HG03575 (cell line): ENCODE results near the gene GRID1.

Experiments used
- ATAC-seq: cut with Tn5 transposase; IDR thresholded peaks from one replicate; pipeline ENCODE4 v1.9.1; 2021; ENCODE audit not compliant: unreplicated experiment, insufficient number of reproducible peaks, low FRiP score; ENCODE audit errors: extremely low read depth

The GRID1 gene

DNA sequence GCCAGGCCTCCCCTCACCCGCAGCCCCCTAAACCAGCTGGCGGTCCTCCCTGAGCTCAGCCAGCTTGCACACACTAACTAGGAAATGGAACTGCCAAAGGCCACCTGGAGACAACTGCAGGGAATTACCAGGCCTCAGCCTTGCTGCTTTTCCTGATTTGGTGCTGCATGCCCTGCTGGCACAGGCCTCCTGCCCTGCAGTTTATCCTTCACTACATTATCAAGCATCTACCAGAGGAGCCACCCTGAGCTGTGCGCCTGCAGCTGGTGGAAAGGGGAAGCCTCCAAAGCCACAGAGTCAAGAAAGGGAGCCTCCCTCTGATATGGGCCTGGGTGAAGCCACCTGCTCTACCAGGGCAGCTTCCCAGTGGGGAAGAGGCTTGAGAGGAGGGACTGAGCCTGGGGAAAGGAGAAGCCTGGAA lies 139.8 kb downstream of the GRID1 start:
- no peak for ATAC-seq

DNA sequence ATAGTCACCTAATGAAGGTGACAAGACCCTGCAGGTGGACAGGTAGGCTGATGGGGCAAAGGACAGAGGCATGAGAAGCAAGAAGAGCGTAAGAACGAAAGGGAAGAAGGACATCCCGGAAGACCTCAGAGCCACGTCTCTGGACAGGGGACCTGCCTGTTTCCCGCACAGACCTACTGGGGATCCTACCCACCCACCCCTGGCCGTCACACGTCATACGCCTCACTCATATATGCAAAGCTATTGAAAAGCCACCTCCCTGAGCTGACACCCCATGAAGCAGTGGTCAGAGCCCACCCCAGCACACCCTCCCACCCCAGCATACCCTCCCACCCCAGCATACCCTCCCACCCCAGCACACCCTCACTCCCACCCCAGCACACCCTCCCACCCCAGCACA lies 140.6 kb downstream of the GRID1 start:
- ATAC-seq: no peak

DNA sequence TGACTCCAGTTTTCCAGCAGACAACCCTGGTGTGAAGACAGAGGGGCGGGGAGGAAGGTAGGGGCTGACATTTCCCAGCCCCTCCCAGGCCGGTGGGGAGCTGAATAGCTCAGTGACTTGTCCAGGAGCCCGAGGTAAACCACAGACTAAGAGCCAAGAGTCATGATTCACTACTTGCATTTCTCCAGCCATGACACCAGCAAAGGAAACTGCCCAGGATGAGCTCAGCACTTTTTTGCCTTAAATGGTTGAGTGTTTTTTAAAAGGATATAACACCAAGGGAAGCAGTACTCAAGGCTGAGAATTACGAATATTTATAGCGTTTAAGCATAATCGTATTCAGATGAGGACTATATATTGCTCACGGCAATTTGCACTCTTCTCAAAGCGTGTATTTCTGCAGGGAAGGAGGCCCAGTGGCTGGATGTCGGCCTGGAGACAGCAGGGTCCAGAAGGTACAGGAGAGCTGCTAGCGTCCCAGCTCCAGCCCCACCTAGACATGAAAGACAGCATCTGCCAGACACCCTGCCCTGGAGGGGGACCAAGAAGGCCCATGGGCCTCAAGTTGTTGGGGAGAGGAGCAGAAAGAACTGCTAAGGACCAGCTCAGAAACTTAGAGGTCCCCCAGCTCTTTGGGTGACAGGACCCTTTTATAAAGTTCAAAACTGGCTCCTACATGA lies 141.4 kb downstream of the GRID1 start:
- ATAC-seq: no peak

DNA sequence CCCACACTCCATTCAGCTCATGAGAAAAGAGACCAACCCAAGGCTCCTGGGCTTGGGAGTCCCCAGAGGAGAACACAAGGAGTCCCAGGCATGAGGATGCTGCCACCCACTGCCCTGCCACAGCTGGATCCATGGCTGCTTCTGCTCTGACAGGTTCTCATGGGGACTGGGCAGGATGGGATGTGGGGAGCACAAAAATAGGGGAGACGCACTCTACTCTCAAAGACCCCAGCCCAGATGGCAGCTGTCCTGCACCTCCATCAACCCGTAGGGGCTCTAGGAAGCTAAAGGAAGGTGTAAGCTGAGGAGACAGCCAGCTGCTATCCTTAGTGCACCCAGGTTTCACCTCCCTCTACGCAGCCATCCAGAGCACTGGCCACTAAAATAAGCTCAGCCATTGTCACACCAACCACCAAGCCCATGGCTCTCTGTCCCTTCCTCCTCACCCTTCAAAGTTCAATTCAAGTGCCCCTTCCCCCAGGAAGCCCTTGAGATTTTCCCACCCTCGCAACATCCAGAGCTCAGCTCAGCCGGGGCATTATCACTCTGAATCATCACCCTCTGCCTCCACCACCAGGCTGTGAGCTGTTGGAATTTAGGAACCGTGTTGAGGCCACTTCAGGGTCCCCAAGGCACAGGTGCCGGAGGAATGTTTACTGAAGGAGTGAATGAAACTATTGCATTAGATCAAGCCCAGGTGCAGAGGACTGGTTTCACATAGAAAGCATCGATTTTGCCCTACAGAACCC lies 142.1 kb downstream of the GRID1 start:
- ATAC-seq: no peak

DNA sequence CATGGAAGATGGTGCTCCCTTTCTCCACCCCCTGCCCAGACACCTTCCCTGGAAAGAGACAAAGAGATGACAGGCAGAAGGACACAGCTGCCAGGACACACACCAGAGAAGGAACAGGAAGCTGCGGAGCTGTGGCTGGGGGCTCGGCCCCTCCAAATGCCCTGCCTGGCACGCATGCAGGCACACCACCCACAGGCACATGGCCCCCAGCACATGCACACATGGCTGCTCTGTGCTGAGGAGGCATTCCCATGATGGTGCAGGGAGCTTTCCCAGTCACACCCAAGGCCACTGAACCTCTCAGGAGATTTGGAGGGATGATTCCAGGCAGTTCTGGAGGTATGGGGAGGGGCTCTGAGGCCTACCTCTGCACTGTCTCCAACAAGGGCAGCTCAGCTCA lies 143.3 kb downstream of the GRID1 start:
- ATAC-seq: no peak

DNA sequence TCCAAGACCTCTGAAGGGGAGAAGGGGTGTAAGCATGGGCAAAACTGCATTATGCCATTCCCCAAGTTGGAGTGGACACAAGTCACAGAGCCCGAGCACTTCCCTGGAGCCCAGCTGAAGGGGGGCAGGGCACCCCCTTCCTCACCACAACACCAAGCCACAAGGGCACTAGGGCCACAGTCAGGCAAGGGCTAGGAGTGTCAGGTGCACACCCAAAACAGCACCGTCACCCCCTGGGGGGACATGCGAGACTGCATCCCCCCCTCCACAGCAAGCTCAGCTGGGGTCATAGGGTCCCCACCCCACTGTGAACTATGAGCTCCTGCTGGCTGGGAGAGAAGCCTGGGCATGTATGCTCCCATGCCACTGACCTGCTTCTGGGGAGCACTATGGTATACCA lies 143.9 kb downstream of the GRID1 start:
- no peak for ATAC-seq

DNA sequence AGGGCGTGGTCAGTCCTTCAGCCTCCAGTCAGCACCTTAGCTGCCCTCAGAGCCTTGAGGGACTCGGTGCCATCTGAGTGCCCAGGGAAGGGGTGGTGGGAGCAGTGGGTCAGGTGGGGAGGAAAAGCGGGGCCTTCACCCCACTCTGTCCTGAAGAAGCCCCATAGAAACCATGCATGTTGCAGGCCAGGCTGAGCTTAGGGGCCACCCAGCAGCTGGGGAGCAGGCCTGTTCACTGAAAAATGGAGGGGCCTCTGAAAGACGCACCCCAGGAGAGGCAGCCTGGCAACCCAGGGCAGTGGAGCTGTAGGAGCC lies 144.3 kb downstream of the GRID1 start:
- ATAC-seq: no peak

DNA sequence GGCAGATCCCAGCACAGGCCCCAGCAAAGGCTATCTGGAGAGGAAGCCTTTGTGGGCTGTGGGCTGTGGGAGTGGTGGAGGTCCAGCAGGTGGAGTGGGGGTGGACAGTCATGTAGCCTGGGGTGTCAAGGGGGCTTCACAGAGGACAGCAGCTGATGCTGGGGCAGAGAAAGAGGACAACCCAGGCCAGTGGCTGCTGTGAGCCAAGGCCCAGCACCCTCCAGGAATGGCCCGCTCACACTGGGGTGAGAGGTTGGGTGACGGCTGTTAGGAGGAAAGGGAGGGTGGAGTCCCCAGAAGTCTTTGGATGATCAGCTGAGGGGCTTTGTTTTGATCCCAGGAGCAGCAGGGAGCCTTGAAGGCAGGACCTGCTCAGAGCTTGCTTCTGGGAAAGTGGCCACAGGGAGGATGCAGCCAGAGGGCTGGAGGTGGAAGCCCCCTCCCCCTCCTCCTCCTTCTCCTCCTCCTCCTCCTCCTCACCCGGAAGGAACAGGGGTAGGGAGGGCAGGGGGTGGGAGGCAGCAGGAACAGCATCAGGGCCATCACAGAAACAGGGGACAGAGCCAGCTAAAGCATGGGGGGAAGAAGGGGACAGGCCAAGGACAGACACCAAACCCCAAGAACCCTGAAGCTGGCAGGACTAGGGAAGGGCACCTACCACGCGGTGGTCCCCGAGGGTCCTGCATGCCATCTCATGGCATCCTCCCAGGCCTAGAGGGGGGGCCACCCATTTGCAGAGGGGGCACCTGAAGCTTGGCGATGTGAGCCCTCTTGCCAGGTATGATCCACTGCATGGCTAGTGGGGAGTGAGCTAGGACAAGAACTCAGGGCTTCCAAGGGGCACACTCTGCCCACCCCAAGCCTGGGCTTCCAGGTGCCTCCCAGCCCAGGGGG lies 144.9 kb downstream of the GRID1 start:
- no peak for ATAC-seq

DNA sequence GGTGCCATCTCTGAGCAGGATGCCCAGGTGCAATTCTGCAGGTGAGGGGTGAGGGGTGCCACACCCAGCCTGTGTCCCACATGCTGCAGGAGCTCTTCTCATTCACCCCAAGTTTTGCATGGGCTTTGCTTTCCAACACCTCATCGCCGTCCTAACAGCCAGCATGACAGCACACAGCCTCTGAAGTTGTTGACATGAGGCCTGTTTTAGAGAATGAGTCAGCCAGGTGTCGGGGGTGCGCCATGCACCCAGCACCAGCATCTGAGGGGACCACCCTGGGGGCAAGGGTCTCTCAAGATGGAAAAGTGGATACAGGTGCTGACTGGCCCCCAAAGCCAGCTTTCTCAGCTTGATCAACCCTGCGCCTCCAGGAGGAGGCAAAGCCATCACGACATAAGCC lies 146.0 kb downstream of the GRID1 start:
- ATAC-seq: no peak

DNA sequence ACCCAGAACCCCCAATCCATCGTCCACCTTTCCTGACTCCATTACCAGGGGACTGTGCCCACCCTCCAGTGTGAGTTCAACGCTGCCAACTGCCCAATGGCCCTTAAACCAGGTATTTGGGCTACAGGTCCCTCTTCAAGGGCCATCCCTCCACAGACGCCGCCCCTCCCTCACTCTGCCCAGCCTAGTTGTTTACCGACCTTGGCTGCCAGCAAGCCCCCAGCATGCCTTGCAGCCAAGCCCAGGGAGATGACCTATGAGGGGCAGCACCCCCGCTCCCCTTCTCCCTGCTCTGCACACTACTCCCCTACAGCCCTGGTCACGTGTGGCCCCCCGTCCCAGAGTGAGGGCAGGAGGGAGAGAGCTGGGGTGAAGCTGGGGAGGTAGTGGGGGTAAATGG lies 147.3 kb downstream of the GRID1 start:
- ATAC-seq: no peak

DNA sequence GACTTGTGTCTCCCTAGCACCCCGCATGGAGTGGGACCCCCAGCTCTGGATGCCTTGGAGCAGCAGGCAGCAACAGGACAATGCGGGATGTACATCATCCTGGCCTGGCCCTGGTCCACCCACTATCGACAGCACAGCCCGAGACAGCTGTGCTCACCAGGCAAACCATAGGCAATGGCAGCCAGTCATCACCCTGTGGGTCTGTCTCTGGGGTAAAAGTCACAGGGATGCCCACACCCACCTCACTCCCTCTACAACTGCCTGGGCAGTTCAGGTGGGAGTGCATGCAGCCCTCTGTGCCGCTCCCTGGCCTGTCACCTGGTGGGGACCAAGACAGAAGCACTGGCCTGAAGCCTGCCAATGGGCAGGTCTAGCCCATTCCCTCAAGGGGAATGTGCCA lies 147.8 kb downstream of the GRID1 start:
- ATAC-seq: no peak

DNA sequence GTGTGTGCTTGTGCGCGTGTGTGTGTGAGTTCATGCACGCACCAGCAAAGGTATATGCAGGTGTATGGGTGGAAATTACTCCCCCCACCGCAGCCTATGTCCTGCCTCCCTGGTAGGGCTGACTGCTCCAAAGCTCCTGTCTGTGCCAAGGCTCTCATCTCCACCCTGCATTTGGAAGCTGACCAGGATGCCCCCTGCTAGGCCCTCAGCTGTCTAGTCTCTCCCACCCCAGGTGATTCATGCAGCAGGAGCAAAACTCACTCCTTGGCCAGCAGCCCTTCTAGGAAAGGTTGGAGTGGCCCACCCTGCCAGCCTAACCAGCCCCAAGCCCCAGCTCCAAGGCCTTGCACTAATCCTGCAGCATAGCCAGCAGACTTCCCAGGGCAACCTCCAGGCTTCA lies 148.4 kb downstream of the GRID1 start:
- no peak for ATAC-seq

DNA sequence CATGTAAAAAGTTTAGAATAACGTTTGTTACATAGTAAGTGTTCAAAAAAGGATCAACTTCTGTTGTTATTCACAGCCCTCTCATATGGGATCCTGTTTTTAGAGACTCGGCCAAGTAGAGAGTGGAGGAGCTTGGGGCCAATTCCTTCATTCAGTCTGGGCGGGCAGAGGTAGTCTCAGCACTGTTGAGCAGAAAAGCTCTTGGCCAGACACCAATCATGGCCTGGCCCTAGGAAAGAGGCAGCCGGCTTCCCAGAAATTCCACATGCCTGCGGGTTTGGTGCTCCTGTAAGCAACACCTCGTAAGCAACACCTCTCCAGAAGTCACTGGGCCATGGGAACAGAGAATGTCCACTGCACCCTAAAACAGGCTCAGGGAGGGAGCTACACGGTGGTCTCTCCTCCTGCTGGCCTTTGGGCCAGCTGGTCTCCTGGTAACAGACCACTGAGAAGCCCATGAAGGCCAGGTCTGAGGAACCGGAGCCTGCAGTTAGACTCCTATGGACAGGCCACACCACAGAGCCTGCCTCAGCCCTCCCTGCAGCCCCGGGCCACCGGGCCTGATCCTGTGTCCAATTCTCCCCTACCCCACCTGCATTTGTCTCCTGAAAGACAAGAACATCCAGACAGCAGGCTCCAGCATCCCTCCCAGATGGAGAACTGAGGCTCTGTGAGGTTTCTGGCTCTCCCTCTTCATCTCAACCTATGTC lies 149.1 kb downstream of the GRID1 start:
- ATAC-seq: no peak

DNA sequence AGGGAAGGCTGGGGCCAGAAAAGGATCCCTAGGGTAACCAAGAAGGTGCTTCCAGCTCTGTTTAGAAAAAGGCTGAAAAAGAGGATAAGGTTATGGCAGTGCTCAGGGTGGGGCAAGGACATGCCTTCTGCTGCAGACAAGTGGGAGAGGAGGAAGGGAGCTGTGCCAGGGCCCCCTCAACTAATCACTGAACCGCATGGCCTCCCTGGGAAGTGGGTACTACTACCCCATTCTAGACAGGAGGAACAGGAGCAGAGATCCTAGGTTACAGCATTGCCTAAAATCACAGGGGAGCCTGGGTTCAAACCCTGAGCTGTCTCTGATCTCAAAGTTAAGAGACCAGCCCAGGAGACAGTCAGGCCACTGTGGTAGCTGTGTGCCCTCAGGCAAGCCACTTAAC lies 149.7 kb downstream of the GRID1 start:
- no peak for ATAC-seq

DNA sequence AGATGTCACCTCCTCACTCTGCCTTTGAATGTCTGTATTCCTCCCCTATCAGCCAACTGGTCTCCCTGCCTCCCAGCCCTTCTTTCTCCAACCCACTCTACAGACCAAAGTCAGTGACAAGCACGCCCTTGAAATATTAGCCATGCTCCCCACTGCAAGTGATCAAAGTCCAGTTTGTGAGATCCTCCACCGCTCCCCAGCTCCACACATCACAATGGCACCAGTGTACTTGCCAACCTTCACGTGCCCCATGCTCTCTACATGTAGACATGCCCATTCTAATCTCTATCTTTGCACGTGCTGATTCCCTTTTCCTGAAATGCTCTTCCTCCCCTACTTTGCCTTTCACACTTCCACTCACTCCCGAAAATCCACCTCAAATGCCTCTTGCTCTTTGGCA lies 150.9 kb downstream of the GRID1 start:
- no peak for ATAC-seq

DNA sequence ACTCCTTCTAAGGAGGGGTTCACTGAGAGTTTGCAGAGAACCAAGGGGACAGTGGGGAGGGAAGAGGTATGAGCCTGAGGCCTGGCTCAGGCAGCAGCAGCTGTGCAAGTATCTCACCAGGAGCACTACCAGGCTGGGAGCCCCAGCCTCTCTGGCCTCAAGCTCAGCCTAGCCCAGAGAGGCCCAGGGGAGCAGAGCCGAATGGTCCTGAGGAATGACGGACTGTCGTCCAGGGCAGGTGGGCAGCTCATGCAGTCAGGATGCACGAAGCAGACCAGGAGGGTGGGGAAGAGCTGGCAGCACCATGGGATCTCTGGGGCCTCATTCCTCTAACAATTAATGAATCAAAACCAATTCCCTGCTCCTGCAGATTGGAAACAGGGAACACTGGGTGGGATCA lies 151.5 kb downstream of the GRID1 start:
- ATAC-seq: no peak

DNA sequence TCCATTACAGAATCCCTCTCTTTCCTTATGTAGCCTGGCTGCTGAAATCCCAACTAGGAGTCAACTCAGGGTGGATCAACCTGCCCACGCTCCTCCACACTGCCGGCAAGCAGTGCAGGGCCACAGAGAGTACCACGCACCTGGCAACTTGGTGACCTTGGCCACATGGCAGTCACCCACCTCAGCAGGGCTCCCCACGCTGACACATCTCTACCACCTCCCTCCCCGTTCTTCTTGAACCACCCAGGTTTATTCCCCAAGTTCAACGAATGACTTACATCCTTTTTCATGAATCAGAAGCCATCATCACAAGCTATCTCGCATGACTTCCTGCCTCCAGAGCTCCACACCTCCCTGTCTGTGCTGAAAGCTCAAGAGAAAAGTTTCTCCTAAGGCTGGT lies 153.4 kb downstream of the GRID1 start:
- no peak for ATAC-seq

DNA sequence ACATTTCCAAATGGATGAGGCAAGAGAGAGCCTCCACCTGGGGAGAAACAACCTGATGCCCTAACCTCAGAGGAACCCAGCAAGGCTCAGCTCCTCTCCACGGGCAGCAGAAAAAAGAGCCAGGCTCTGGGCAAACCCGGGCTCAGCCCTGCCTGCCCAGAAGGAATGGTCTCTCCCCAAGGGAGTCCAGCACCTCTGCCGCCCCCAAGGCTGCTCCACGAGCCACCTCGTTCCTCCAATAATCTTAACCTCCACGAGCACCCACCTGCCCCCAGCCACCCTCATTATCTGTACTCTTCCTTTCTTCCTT lies 154.2 kb downstream of the GRID1 start:
- no peak for ATAC-seq

DNA sequence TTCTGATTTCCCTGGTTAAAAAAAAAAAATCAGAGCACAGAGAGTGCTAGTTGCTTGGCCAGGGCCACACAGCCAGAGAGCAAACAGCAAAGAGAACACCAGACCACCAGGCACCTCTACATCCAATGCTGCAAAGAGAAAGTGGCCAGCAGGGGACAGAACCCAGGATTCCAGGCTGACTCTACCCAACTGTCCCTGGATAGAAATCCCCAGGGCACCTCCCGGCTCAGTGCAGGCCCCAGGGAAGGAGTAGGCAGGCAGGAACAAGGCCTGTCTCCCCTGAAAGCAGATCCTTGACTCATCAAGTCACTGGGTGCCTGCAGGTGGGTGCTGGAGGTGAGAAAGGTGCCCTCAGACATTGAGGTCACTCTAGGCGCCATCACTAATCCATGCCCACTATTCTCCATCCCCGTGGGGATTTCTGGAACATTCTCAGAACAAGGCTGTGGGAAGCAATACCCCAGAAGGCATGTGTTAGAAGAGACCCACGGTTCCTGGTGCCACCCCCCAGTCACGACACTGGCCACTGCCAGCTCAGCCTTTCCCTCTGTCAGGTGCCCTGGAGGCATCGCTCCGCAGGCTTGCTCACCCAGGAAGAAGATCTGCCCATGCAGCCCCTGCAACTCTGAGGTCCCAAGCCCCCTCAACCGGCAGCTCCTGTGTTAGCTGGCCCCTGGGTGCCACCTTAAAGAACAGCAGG lies 154.8 kb downstream of the GRID1 start:
- no peak for ATAC-seq
